Choroid plexus epithelial cell (primary cell): Measurements from ENCODE around the gene SHLD2.
"Not testable (repeated sequence)": the region's sequence is repeated elsewhere in the genome, so short reads cannot be mapped to it uniquely, and the experiment has no call there.

Experiments used
- DNase-seq: peaks from one replicate; pipeline ENCODE4 v3.0.0-alpha.2; 2010; ENCODE audit warnings: low read depth
- H3K4me3 ChIP-seq: 2 replicates; pipeline ENCODE4 v1.5.1; 2011; ENCODE audit warnings: low read depth, mild to moderate bottlenecking, control low read depth, low read length, moderate library complexity
- TF ChIP-seq, protein P1 (sequence below): conservative IDR thresholded peaks from 2 replicates; pipeline ENCODE4 v1.5.1; 2011; ENCODE audit warnings: low read depth, mild to moderate bottlenecking, control low read depth, inconsistent platforms, low read length, moderate library complexity

Gene SHLD2

DNA sequence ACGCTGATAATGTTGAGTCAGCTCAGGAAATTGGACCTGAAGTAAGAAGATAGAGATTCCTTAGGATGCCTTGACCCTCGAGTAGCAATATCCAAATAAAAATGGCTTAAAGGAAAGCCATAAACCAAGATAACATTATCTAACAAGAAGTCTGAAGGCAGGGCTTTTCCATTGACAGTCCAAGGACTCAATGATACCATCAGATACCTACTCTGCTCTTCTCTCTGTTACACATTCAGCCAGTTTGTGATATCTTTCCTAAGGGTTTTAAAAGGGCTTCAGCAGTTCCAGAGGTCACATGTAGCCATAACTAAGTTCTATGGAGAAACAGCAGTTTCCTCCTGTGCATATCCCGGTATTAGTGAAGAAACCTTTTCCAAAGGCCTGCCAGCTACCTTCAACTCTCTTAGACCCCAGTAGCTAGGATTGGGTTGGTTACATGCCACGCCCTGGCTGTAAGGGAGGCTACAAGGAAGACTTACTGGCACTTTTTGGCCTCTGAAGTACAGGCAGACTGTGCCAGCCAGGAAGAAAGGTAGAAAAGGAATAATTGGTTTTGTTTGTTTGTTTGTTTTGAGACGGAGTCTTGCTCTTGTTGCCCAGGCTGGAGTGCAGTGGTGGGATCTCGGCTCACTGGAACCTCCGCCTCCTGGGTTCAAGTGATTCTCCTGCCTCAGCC lies 10.6 kb downstream of the SHLD2 start:
- TF ChIP-seq, protein P1, sequence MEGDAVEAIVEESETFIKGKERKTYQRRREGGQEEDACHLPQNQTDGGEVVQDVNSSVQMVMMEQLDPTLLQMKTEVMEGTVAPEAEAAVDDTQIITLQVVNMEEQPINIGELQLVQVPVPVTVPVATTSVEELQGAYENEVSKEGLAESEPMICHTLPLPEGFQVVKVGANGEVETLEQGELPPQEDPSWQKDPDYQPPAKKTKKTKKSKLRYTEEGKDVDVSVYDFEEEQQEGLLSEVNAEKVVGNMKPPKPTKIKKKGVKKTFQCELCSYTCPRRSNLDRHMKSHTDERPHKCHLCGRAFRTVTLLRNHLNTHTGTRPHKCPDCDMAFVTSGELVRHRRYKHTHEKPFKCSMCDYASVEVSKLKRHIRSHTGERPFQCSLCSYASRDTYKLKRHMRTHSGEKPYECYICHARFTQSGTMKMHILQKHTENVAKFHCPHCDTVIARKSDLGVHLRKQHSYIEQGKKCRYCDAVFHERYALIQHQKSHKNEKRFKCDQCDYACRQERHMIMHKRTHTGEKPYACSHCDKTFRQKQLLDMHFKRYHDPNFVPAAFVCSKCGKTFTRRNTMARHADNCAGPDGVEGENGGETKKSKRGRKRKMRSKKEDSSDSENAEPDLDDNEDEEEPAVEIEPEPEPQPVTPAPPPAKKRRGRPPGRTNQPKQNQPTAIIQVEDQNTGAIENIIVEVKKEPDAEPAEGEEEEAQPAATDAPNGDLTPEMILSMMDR: no peak
- no peak overlapping the region for H3K4me3 ChIP-seq
- DNase-seq: no peak

- not testable (repeated sequence) for H3K4me3 ChIP-seq, DNase-seq
Measured at GRCh38 chr10:87118122-87118521, 23.1 kb downstream of the SHLD2 start.

DNA sequence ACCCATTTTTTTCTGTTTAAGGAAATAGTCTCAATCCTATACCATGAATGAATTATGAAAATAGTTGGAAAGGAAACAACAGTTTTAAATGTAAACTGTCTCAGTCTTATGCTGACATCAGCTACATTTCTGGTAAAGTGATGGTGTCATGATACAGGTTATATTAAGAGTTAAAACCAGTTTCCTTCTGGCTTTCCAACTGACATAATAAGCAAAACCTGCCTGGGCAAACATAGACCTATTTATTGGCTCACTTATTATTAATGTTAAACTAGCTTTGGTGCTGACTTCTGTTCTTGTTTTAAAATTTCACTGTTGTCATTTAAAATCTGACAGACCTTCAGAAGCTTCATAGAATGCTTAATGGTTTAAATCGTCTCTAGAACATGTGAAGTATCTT lies 24.0 kb downstream of the SHLD2 start:
- not testable (repeated sequence) for H3K4me3 ChIP-seq, DNase-seq

- not testable (repeated sequence) for DNase-seq, H3K4me3 ChIP-seq
Measured at GRCh38 chr10:87123351-87123750, 28.3 kb downstream of the SHLD2 start.

- DNase-seq: not testable (repeated sequence)
Measured at GRCh38 chr10:87127048-87127447, 32.0 kb downstream of the SHLD2 start.

GRCh38 chr10:87127607-87128156 lies 32.7 kb downstream of the SHLD2 start:
- DNase-seq: peak; percentile 37

More at GRCh38 chr10:87127048-87127447, 32.0 kb downstream of the SHLD2 start:
- H3K4me3 ChIP-seq: not testable (repeated sequence)

DNA sequence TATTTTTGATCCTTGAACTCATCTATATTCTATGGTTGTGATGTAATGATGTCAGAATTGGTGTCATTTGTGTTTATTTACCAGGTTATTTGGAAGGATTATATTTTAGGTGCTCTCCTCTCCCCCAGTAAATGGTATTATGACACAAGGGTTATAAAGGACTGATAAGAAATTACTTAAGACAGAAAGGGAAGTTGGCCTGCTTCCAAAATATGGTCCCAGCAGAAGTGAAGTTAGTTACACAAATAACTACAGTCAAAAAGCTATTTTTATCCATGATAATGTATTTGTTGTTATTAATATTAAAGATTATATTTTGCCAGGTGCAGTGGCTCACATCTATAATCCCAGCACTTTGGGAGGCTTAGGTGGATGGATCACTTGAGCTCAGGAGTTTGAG lies 37.2 kb downstream of the SHLD2 start:
- DNase-seq: peak; percentile 58
- H3K4me3 ChIP-seq: not testable (repeated sequence)

More at GRCh38 chr10:87127607-87128156, 32.7 kb downstream of the SHLD2 start:
- H3K4me3 ChIP-seq: not testable (repeated sequence)

DNA sequence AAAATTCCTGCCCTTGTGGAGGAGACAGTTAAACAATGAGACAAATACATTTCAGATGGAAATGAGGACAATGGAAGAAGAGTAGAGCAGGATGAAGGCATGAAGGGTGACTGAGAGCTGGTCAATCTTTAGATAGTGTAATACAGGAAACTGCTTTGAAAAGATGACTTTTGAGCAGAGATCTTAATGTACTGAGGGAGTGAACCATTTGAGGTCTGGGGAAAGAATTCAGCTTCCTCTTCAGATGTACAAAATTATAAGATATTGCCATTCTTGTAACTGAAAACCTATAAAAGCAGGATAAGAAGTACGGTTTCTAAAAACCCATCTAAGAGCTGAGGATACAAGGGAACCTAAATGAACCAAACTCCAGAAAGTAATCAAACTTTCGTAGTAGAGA lies 38.9 kb downstream of the SHLD2 start:
- not testable (repeated sequence) for H3K4me3 ChIP-seq, DNase-seq

GRCh38 chr10:87134440-87134839 lies 39.4 kb downstream of the SHLD2 start:
- DNase-seq, H3K4me3 ChIP-seq: not testable (repeated sequence)

DNA sequence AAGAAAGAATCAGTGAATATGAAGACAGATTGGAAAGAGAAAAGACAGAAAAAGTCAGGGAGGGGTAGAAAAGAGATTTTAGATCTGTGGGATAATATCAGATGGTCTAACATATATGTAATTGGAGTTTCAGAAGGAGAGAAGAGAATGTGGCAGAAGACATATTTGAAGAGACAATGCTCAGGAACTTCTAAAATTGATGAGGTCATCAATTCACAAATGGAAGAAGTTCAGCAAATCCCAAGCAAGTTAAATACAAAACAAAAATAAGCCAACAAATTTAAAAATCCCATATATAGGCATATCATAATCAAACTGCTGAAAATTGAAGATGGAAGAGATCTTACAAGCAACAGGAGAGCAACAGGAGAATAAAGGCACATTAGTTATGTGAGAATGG lies 42.5 kb downstream of the SHLD2 start:
- not testable (repeated sequence) for DNase-seq, H3K4me3 ChIP-seq

GRCh38 chr10:87142230-87143108 lies 47.5 kb downstream of the SHLD2 start:
- not testable (repeated sequence) for H3K4me3 ChIP-seq
- peak; percentile 35 for DNase-seq

DNA sequence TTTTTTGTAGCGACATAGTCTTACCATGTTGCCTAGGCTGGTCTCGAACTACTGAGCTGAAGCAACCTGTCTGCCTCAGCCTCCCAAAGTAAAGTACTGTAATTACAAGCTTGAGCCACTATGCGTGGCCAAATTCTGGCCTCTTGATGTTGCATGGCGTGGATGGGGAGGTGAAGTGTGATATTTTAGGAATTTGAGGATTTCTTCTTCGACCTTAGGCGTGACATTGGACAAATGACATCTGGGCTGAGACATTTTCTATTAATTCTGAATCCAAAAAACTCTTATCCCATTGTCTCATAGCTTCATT lies 48.1 kb downstream of the SHLD2 start:
- H3K4me3 ChIP-seq, DNase-seq: not testable (repeated sequence)

GRCh38 chr10:87145598-87145997 lies 50.6 kb downstream of the SHLD2 start:
- DNase-seq, H3K4me3 ChIP-seq: not testable (repeated sequence)
